Fibroblast of the aortic adventitia (primary cell): Measurements from ENCODE around the gene IWS1. TPM values are rescaled to one million over a fixed set of nuclear protein-coding genes. Genes with fewer than 3 reads are reported as not detected.
"Not testable (repeated sequence)": the region's sequence is repeated elsewhere in the genome, so short reads cannot be mapped to it uniquely, and the experiment has no call there.

Experiments used
- DNase-seq: peaks from one replicate; pipeline ENCODE4 v3.0.0-alpha.2; 2010; ENCODE audit warnings: low read depth
- H3K4me3 ChIP-seq: 2 replicates; pipeline ENCODE4 v1.5.1; 2011; ENCODE audit warnings: low read depth, mild to moderate bottlenecking, control low read depth, low read length, moderate library complexity
- total RNA-seq: library from RNA; depleted of rRNA; stranded (reverse); fragments of >200 nt; gene quantifications from 2 replicates; pipeline ENCODE4 v1.2.3, GENCODE V29; 2012; ENCODE audit warnings: low replicate concordance
- TF ChIP-seq, protein P1 (sequence below): IDR thresholded peaks from 2 replicates; pipeline ENCODE4 v1.5.1; 2011; ENCODE audit warnings: mild to moderate bottlenecking, low read length, control low read depth, inconsistent platforms; ENCODE audit not compliant: insufficient read depth

The IWS1 gene
- total RNA-seq, 1 donor = 37.7 TPM

DNA sequence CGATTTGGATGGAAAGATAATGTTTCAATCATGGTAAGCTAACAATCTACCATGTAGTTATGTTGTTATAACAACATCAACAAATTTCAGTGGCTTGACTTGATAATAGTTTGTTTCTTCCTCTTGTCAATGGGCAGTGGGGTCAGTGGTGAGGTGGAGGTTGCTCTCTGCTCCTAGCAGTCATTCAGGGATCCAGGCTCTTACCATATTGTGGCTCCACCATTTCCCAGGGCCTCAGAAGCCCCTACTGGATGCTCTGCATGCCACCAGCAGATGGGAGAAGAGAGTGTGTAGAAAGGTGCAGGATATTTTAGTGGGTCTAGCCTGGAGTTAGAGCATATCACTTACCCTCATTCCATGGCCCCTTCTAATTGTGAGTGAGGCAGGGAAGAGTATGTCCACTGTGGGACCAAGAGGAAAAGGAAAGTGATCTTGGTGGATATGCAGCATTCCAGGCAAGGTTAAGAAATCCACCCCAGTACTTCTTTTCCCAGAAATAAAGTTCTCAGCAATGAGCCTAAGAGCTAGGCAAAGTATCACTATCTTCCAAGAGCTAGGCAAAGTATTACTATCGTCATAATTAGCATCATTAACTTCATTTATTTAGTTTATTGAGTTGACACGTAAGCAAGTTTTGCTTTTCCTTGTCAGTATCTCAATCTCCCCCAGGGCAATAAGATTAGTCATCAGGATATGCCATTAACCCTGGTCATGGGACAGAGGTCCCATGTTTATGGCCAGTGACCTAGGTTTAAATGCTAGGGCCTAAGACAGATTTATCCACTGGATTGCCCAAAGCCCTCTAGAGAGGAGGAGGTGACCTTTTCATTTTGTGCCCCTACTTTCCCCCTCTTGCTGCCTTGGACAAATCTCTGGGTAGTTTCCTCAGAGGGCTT, 4.2 kb upstream of the IWS1 start:
- TF ChIP-seq, protein P1, sequence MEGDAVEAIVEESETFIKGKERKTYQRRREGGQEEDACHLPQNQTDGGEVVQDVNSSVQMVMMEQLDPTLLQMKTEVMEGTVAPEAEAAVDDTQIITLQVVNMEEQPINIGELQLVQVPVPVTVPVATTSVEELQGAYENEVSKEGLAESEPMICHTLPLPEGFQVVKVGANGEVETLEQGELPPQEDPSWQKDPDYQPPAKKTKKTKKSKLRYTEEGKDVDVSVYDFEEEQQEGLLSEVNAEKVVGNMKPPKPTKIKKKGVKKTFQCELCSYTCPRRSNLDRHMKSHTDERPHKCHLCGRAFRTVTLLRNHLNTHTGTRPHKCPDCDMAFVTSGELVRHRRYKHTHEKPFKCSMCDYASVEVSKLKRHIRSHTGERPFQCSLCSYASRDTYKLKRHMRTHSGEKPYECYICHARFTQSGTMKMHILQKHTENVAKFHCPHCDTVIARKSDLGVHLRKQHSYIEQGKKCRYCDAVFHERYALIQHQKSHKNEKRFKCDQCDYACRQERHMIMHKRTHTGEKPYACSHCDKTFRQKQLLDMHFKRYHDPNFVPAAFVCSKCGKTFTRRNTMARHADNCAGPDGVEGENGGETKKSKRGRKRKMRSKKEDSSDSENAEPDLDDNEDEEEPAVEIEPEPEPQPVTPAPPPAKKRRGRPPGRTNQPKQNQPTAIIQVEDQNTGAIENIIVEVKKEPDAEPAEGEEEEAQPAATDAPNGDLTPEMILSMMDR = no peak
- no peak for DNase-seq

DNA sequence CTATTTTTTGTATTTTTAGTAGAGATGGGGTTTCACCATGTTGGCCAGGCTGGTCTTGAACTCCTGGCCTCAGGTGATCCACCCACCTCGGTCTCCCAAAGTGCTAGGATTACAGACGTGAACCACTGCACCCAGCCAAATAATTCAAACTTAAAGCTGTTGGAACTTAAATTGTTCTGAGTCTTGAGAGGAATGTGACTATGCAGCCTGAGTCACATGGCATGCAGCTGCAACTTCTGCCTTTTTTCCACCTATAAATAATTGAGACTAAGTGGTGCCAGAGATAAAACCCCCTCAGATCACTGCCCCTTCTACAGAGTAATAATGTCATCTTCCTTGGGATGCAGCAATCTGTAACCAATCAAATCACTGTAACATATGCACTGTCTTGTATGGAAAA, 3.1 kb upstream of the IWS1 start:
- H3K4me3 ChIP-seq, DNase-seq: not testable (repeated sequence)

More for the DNA sequence above, 4.2 kb upstream of the IWS1 start:
- H3K4me3 ChIP-seq = no peak overlapping the region

DNA sequence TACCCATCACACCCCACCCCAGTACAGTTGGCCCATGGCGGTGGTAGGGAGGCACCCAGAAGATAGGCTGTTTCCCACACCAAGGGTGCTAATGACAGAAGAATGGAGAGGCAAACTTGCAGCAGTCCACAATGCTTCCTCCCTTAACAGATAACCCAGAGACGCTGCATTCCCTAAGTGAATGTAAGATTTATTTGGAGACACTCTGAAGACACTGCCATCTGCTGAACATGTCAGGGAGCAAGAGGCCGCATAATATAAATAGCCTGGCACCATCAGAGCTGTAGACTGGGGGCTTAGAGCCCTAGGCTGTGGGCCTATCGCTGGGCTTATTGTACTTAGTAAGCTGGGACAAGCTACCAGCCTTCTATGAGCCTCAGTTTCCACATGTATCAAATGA, 2.2 kb upstream of the IWS1 start:
- TF ChIP-seq, protein P1 = no peak
- no peak overlapping the region for H3K4me3 ChIP-seq
- no peak for DNase-seq

DNA sequence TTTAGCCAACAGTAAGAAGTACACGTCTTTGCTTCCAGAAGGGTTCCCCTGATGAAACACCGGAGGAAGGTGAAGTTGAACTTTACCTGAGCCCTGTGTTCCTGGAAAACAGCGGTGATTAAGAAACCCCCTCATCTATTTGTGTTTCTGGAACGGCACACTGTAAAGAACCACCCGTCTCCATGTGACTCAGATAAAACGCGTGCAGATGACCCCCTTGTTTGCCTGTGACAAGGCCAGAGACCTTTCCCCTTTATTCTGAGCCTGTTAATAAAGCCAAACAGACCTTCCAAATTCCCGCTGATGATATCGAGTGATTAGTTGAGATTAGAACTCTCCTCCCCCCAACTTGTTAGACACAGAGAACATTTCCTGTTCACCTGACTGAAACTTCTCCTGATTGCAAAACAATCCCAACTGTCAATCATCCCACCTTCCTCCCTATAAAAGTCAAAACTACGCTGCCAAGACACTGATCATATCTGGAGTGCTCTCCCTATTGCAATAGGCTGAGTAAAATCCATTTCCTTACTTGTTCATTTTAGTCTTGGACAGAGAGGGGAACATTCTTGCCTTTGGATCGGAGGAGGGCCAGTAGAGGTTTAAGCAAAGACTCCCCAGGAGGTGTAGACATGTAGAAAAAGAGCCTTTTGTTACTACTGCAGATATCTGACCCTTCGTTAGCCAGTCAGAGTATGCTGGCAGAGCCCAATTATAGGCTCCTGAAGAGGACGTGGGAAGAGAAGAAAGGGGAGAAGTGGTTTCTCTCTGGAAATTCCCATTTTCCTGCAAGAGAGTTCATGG, 914 bp upstream of the IWS1 start:
- TF ChIP-seq, protein P1 = no peak
- DNase-seq = no peak
- peak overlapping the region; percentile 90 for H3K4me3 ChIP-seq

DNA sequence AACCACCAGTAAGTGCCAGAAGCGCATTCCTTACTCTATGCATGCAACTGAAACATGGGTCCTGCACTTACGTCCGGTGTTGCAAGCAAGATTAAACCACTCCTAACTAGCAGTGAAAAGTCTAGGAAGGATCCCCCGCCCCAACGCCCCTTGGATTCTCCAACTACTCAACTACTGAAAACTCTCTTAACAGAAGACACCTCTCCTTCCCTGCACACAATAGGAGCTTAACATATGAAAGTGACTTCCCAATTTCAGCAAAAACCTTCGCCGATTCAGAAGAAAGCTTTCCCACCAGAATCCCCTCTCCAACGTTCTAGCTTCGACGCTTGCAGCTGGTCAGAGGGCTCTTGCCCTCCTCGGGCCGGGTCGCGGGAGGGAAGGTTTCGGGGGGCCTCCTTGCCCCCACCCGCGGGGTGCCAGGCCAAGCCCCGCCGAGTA, 578 bp downstream of the IWS1 start:
- TF ChIP-seq, protein P1 = no peak
- peak; percentile 74 for DNase-seq
- H3K4me3 ChIP-seq = peak overlapping the region; percentile 90

DNA sequence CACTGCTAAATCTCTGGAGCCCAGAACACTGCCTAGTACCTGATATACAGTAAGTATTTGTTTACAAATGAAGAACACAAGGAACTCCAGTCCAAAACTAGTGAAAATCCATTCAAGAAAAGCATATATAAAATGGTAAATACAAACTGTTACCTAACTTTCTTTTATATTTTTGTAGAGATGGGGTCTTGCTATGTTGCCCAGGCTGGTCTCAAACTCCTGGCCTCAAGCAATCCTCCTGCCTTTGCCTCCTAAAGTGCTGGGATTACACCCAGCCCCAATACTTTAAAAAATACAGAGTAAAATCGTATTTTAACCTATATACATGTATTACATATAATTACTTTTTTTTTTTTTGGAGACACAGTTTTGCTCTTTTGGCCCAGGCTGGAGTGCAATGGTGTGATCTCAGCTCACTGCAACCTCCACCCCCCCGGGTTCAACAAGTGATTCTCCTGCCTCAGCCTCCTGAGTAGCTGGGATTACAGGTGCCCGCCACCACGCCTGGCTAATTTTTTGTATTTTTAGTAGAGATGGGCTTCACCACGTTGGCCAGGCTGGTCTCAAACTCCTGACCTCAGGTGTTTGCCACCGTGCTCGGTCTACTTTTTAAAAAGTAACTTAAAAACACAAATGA, 2.0 kb downstream of the IWS1 start:
- DNase-seq, H3K4me3 ChIP-seq: not testable (repeated sequence)

DNA sequence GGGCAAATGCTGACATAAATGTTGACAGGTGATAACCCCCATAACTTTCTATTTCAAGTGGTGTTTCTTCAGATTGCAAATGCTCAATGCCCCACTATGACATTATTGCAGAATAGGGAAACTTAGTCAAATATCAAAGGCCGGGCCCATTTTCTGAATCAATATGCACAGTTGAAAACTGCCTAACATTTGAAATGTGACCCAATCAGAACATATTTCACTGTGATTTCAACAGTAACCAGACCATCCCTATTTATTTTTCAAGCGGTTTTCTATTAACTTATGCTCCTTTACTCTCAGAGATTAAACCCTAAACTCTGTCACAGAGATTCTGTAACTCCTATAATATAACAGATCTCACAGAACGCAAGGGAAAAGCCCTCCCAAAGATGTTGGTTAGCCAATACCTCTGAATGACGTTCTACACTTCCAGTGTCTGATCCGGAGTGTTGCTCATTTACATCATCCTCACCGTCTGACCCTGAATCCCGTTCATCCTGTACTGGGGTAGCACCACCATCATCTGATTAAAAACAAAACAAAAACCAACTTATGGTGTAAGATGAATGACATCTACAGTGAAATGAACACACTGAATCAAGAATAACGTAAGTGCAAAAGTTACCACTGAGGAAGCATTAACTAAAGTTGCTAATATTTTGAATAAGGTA, 2.9 kb downstream of the IWS1 start:
- TF ChIP-seq, protein P1 = no peak
- no peak for DNase-seq
- H3K4me3 ChIP-seq = no peak overlapping the region
